AG04449 (cell line): ENCODE measurements around the gene PDE8A.

ENCODE experiments used
- CTCF ChIA-PET: fragments of 350-600 bp; formaldehyde crosslinking; extraction: SDS; loops from one replicate; lab custom pipeline; 2021; ENCODE audit warnings: antibody characterized with exemption; lab: Yijun Ruan, JAX
- POLR2A ChIA-PET: fragments of 400-600, 350-600 bp; formaldehyde crosslinking; extraction: SDS; loops from one replicate; lab custom pipeline; 2020; ENCODE audit warnings: antibody characterized with exemption, inconsistent platforms; lab: Yijun Ruan, JAX
- DNase-seq: peaks from one replicate; pipeline ENCODE4 v3.0.0-alpha.2; 2010; ENCODE audit warnings: low read depth, low spot score
- H3K4me3 ChIP-seq: 2 replicates; pipeline ENCODE4 v1.5.1; 2011; ENCODE audit warnings: low read depth, mild to moderate bottlenecking, control low read depth, low read length
- CTCF ChIP-seq: IDR thresholded peaks from one replicate; pipeline ENCODE4 v1.5.1; 2011; ENCODE audit warnings: mild to moderate bottlenecking, moderate library complexity, low read length, control low read depth, inconsistent platforms; ENCODE audit not compliant: insufficient read depth; ENCODE audit errors: missing control alignments

The PDE8A gene

GRCh38 chr15:84955089-84955848, 26.4 kb upstream of the PDE8A start:
- DNase-seq = no peak
- POLR2A ChIA-PET = no interaction called here
- CTCF ChIA-PET = interaction anchor here (0.7 to 8.2 kb wide), 19 partner anchors 11 to 302 kb away, joined by 3 to 134 read pairs (median 3); no protein-coding TSS in a partner anchor
- TF ChIP-seq CTCF = peak; percentile 88
- H3K4me3 ChIP-seq = peak overlapping the region; percentile 42

GRCh38 chr15:84956199-84956598, 25.5 kb upstream of the PDE8A start:
- ChIA-PET POLR2A (no interaction called here), CTCF (interaction anchor here (1.0 to 8.2 kb wide), 5 partner anchors 39 to 90 kb away, joined by 3 to 134 read pairs (median 5); no protein-coding TSS in a partner anchor)
- no peak overlapping the region for H3K4me3 ChIP-seq
- no peak for TF ChIP-seq CTCF
- DNase-seq = no peak

DNA sequence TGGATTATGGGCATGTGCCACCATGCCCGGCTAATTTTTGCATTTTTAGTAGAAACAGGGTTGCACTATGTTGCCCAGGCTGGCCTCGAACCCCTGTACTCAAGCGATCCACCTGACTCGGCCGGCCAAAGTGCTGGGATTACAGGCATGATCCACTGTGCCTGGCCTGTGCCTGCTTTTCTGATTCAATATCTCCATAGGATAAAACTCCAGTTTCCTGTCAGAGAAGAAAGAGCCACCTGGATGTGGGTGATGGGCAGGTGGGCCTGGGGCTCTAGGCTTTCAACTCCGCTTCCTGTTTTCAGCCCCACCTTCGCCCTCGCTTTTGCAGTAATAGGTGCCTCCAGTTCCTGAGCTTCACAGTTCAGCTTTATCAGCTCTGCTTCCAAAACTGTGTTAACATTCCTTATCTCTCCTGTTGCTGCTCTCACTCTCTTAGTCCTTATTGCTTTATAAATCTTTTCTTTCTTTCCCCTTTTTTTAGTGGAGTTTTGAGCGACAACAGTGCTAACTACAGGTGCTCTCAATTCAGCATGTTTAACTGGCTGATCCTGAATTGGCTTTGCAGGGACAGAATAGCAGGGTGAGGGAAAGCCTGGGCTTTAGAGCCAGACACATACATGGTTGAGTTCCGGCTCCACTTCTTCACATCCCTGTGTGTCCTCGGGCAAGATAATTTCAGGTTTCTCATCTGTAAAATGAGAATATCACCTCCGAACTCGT, 21.1 kb upstream of the PDE8A start:
- ChIA-PET POLR2A (no interaction called here), CTCF (interaction anchor here (1.8 to 8.2 kb wide), 2 partner anchors 84 to 85 kb away, joined by 5 to 134 read pairs; no protein-coding TSS in a partner anchor)
- no peak overlapping the region for H3K4me3 ChIP-seq

GRCh38 chr15:84961114-84961452, 20.6 kb upstream of the PDE8A start:
- H3K4me3 ChIP-seq = no peak overlapping the region
- POLR2A ChIA-PET = interaction anchor here (0.6 kb wide), 1 partner anchor 66 kb away, joined by 3 read pairs; no protein-coding TSS in a partner anchor
- no peak for TF ChIP-seq CTCF
- CTCF ChIA-PET = interaction anchor here (1.3 to 1.8 kb wide), 3 partner anchors 8 to 83 kb away, joined by 3 to 5 read pairs (median 5); no protein-coding TSS in a partner anchor
- DNase-seq = no peak

More for the DNA sequence above, 21.1 kb upstream of the PDE8A start:
- no peak for DNase-seq
- TF ChIP-seq CTCF = no peak

DNA sequence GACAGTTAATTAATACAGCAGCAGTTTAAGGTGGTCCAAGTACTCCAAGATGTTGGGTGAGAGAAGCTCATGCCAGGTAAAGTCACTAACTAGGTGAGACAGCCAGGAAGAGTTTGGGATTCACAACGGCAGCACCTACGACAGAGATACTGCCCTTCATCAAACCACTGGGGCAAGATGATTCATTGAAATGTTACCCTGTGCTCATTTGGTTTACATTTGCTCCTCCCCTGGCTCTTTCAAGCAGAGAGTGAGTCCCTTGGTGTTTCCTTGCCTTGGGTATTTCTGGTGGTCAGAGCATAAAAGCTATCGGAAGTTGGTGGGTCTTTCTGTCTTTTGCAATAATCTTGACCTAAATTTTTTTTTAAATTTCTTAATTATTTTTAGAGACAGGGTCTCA, 19.9 kb upstream of the PDE8A start:
- CTCF ChIA-PET = interaction anchor here (1.3 to 1.8 kb wide), 3 partner anchors 8 to 83 kb away, joined by 3 to 5 read pairs (median 5); no protein-coding TSS in a partner anchor
- DNase-seq = no peak
- POLR2A ChIA-PET = interaction anchor here (0.6 kb wide), 1 partner anchor 65 kb away, joined by 3 read pairs; no protein-coding TSS in a partner anchor
- no peak overlapping the region for H3K4me3 ChIP-seq
- TF ChIP-seq CTCF = no peak
